Glutamatergic neuron (in vitro differentiated cells): ENCODE measurements around the gene DMXL1. TPM values are rescaled to one million over a fixed set of nuclear protein-coding genes. Genes with fewer than 3 reads are reported as not detected.

Experiments
- DNase-seq: peaks from one replicate; pipeline ENCODE4 v3.0.0; 2022
- H3K27ac Mint-ChIP-seq: one replicate; pipeline ENCODE4 v1.8.0; 2020; ENCODE audit warnings: mild to moderate bottlenecking, mixed read lengths, inconsistent platforms; ENCODE audit not compliant: unreplicated experiment
- H3K27me3 Mint-ChIP-seq: one replicate; pipeline ENCODE4 v1.8.0; 2020; ENCODE audit warnings: mild to moderate bottlenecking, moderate library complexity, mixed read lengths, inconsistent platforms; ENCODE audit not compliant: unreplicated experiment
- H3K36me3 Mint-ChIP-seq: one replicate; pipeline ENCODE4 v1.8.0; 2020; ENCODE audit warnings: mild to moderate bottlenecking, mixed read lengths, inconsistent platforms; ENCODE audit not compliant: unreplicated experiment
- H3K4me1 Mint-ChIP-seq: one replicate; pipeline ENCODE4 v1.8.0; 2020; ENCODE audit warnings: mild to moderate bottlenecking, low read depth, mixed read lengths, inconsistent platforms; ENCODE audit not compliant: unreplicated experiment
- H3K4me3 Mint-ChIP-seq: one replicate; pipeline ENCODE4 v1.8.0; 2020; ENCODE audit warnings: mild to moderate bottlenecking, mixed read lengths, inconsistent platforms; ENCODE audit not compliant: unreplicated experiment
- H3K9me3 Mint-ChIP-seq: one replicate; pipeline ENCODE4 v1.8.0; 2020; ENCODE audit warnings: mild to moderate bottlenecking, moderate library complexity, mixed read lengths, inconsistent platforms; ENCODE audit not compliant: unreplicated experiment
- CTCF ChIP-seq: fragments of 200-600 bp; sonication (generic); IDR thresholded peaks from one replicate; pipeline ENCODE4 v1.5.0; 2021; ENCODE audit not compliant: partially characterized antibody, unreplicated experiment
- total RNA-seq: library from RNA; stranded (reverse); fragmentation: NEBNext Ultra II Directional; extraction: Animal tissue kit (Norgen Biotek cat#: 25700); gene quantifications from one replicate; pipeline ENCODE4 v1.2.1, GENCODE V29; 2021; ENCODE audit not compliant: unreplicated experiment

DMXL1 gene
- total RNA-seq, 1 donor from 2014 or later: 24.2 TPM

- H3K4me3 Mint-ChIP-seq: no peak overlapping the region
- H3K9me3 Mint-ChIP-seq: no peaks in the 10 kb centered on the region
- DNase-seq: no peak
- TF ChIP-seq CTCF: no peak
- H3K27ac Mint-ChIP-seq: no peak overlapping the region
- H3K4me1 Mint-ChIP-seq: no peaks in the 10 kb centered on the region
- H3K36me3 Mint-ChIP-seq: no peaks in the 10 kb centered on the region
- no peaks in the 10 kb centered on the region for H3K27me3 Mint-ChIP-seq
Observed at GRCh38 chr5:119055294-119055693, 15.6 kb upstream of the DMXL1 start.

GRCh38 chr5:119058979-119059529 is 11.8 kb upstream of the DMXL1 start:
- Mint-ChIP-seq H3K9me3 (no peaks in the 10 kb centered on the region), H3K27me3 (no peaks in the 10 kb centered on the region), H3K4me3 (no peak overlapping the region), H3K4me1 (no peaks in the 10 kb centered on the region), H3K27ac (no peak overlapping the region), H3K36me3 (no peaks in the 10 kb centered on the region)
- no peak for DNase-seq
- TF ChIP-seq CTCF: no peak

DNA sequence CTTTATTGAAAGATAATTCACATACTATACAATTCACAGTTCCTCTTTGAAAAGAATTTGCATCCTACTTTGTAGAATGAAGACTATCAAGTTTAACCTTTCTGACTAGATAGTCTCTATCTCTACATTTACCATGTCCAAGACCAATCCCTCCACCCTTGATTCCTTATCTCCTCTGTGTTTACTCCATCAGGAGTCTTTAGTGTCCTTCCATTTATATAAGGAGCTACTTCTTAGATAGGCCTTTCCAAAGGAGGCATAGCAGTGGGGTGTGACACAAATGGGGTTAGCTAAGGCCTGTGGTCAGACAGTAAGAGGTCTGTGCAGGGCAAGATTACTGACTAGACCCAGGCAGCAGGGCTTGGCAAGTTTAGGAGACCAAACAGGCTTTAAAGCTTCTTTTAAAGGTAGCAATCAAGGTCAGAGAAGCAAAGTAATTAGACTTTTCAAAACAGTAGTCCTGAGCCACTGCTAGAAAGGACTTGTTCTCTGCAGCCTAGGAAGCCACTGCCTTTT is 11.1 kb upstream of the DMXL1 start:
- no peak for DNase-seq
- Mint-ChIP-seq H3K27ac (no peak overlapping the region), H3K4me3 (no peak overlapping the region), H3K4me1 (no peaks in the 10 kb centered on the region), H3K27me3 (no peaks in the 10 kb centered on the region), H3K36me3 (no peaks in the 10 kb centered on the region), H3K9me3 (no peaks in the 10 kb centered on the region)
- no peak for TF ChIP-seq CTCF

GRCh38 chr5:119063579-119064379 is 7.1 kb upstream of the DMXL1 start:
- no peak for TF ChIP-seq CTCF
- Mint-ChIP-seq H3K27me3 (no peaks in the 10 kb centered on the region), H3K4me3 (no peak overlapping the region), H3K36me3 (no peaks in the 10 kb centered on the region), H3K27ac (no peak overlapping the region), H3K4me1 (no peaks in the 10 kb centered on the region), H3K9me3 (no peaks in the 10 kb centered on the region)
- DNase-seq: no peak

DNA sequence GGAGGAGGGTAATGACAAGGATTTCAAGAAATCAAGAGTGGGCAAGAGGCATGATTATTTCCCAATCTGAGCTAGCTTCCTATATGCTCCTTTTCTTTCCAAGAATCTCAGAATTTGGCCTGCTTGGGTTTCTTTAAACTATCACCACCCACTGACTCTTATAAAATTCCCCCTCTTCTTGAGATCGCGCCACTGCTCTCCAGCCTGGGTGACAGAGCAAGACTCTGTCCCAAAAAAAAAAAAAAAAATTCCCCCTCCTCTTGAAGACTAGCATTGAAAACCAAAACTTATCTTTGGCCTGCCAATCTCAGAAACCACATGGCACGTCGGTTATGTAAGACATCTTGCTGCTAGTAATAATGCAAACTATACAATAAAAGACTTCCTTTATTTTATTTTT is 3.4 kb upstream of the DMXL1 start:
- Mint-ChIP-seq H3K4me3 (no peak overlapping the region), H3K27ac (no peak overlapping the region), H3K36me3 (no peaks in the 10 kb centered on the region), H3K4me1 (peaks cover 3% of the 10 kb centered on the region), H3K27me3 (peaks cover 5% of the 10 kb centered on the region), H3K9me3 (peaks cover 4% of the 10 kb centered on the region)
- DNase-seq: no peak
- TF ChIP-seq CTCF: no peak
